Measurements from ENCODE around the gene TADA3. TPM values are rescaled to one million over a fixed set of nuclear protein-coding genes. Genes with fewer than 3 reads are reported as not detected.
A peak's percentile ranks its signal among the peaks of the same experiment; 100 is the strongest.

TADA3 gene
- total and polyA plus RNA-seq, 2 donors (not counting 3 experiments of a cell fraction or from before 2014, with no cell fraction given), result 27.8 to 31.0 TPM

GRCh38 chr3:9810433-9810770 lies 18.1 kb upstream of the TADA3 start:
- Histone ChIP-seq H3K4me2 (ENCODE audit: insufficient read depth, low read length) (peak overlapping the region; percentile 89), H3K4me3 (replicated peaks in 1 of 3; ENCODE audit: insufficient read depth in 1 of 3, low read depth in 1 of 3, low read length in 3 of 3) (peak overlapping the region; percentile 52 to 64 (median 55)), H3K9me3 (replicated peaks; ENCODE audit: control insufficient read depth, insufficient read depth, low read length) (no peaks in the 10 kb centered on the region), H3K79me2 (ENCODE audit: control insufficient read depth, insufficient read depth, low read length) (no peaks in the 10 kb centered on the region), H2AFZ (ENCODE audit: low read depth, low read length) (peak overlapping the region; percentile 81), H4K20me1 (replicated peaks; ENCODE audit: control insufficient read depth, extremely low read depth, insufficient read depth, low read length) (no peaks in the 10 kb centered on the region), H3K27me3 (ENCODE audit: control insufficient read depth in 2 of 2, insufficient read depth in 2 of 2, low read length in 2 of 2) (no peaks in the 10 kb centered on the region), H3K9me1 (replicated peaks; ENCODE audit: control insufficient read depth, extremely low read depth, insufficient read depth, low read length) (no peaks in the 10 kb centered on the region), H3K27ac (ENCODE audit: insufficient read depth, low read depth, low read length) (peak overlapping the region; percentile 36), H3K36me3 (ENCODE audit: control insufficient read depth in 2 of 2, extremely low read depth in 1 of 2, insufficient read depth in 2 of 2, low read length in 2 of 2) (peaks cover 0 to 17% of the 10 kb centered on the region in 2 experiments), H3K4me1 (ENCODE audit: control insufficient read depth, extremely low read depth, insufficient read depth, low read length) (peaks cover 12% of the 10 kb centered on the region), H3K9ac (replicated peaks; ENCODE audit: extremely low read depth, insufficient read depth, low read length) (peak overlapping the region; percentile 69)
- intact Hi-C loops (cut with micrococcal nuclease) (loop anchor here (1.0 to 10.0 kb wide), 3 partner anchors 79 to 334 kb away; partner anchors contain the start of genes BRPF1 and VHL), dilution Hi-C loops (cut with MboI; ENCODE audit: extremely low pct_ligation_motif_present, low sequenced_read_pairs) (no loop called here)
- no TSS peak for BruUV-seq (replicated peaks)
- no peak for DNase-seq (ENCODE audit: low read depth, low spot score)
- TF ChIP-seq, protein P1, sequence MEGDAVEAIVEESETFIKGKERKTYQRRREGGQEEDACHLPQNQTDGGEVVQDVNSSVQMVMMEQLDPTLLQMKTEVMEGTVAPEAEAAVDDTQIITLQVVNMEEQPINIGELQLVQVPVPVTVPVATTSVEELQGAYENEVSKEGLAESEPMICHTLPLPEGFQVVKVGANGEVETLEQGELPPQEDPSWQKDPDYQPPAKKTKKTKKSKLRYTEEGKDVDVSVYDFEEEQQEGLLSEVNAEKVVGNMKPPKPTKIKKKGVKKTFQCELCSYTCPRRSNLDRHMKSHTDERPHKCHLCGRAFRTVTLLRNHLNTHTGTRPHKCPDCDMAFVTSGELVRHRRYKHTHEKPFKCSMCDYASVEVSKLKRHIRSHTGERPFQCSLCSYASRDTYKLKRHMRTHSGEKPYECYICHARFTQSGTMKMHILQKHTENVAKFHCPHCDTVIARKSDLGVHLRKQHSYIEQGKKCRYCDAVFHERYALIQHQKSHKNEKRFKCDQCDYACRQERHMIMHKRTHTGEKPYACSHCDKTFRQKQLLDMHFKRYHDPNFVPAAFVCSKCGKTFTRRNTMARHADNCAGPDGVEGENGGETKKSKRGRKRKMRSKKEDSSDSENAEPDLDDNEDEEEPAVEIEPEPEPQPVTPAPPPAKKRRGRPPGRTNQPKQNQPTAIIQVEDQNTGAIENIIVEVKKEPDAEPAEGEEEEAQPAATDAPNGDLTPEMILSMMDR (IDR thresholded peaks at IDR 0.05; ENCODE audit: extremely low read depth in 1 of 2, insufficient read depth in 1 of 2, low read depth in 1 of 2, low read length in 2 of 2), result no peak
- TF ChIP-seq GATA2 (IDR thresholded peaks at IDR 0.05; ENCODE audit: insufficient read depth, insufficient read length, low read depth, low read length) (no peak), POLR2A (IDR thresholded peaks at IDR 0.05; ENCODE audit: low read depth, low read length) (no peak), JUN (IDR thresholded peaks at IDR 0.05; ENCODE audit: borderline replicate concordance, insufficient read depth, insufficient read length, low read depth) (no peak), MAX (IDR thresholded peaks at IDR 0.05; ENCODE audit: insufficient read depth, insufficient read length) (no peak), FOS (IDR thresholded peaks at IDR 0.05; ENCODE audit: borderline replicate concordance, insufficient read depth, low read length) (no peak)
- ChIA-PET CTCF (interaction anchor here (2.8 kb wide), 1 partner anchor 122 kb away, joined by 13 read pairs; the partner anchor contains the start of gene CRELD1), POLR2A (no interaction called here)
- FAIRE-seq, result no peak
